Spleen (tissue), 11 donors: ENCODE results near the gene FGFBP1. TPM values are rescaled to one million over a fixed set of nuclear protein-coding genes. Genes with fewer than 3 reads are reported as not detected.

ENCODE experiments used
- DNase-seq: peaks from one replicate; pipeline ENCODE4 v3.0.0-alpha.2; 2020
- H3K27ac ChIP-seq, 8 donors: fragments of 200-600 bp; sonication (generic) in 7 of 8; 1 replicate in 4 of 8; 2 replicates in 4 of 8; pipeline versions ENCODE4 v1.5.0 to v1.8.0; 2016 to 2021; ENCODE audit warnings: inconsistent platforms in 4 of 8, mild to moderate bottlenecking in 4 of 8, moderate library complexity in 1 of 8
- H3K27me3 ChIP-seq, 7 donors: fragments of 200-600 bp; sonication (generic) in 6 of 7; replicated peaks in 1 of 7; 1 replicate in 4 of 7; 2 replicates in 3 of 7; pipeline versions ENCODE4 v1.5.0 to v1.8.0; 2016 to 2021; ENCODE audit warnings: inconsistent platforms in 3 of 7, mild to moderate bottlenecking in 1 of 7
- H3K36me3 ChIP-seq, 6 donors: fragments of 200-600 bp; sonication (generic) in 5 of 6; 1 replicate in 4 of 6; 2 replicates in 2 of 6; pipeline versions ENCODE4 v1.5.0 to v1.8.0; 2016 to 2021; ENCODE audit warnings: inconsistent platforms in 2 of 6
- H3K4me1 ChIP-seq, 6 donors: fragments of 200-600 bp; sonication (generic) in 5 of 6; 1 replicate in 3 of 6; 2 replicates in 3 of 6; pipeline versions ENCODE4 v1.5.0 to v1.8.0; 2016 to 2021; ENCODE audit warnings: inconsistent platforms in 3 of 6
- H3K4me3 ChIP-seq, 8 donors: fragments of 200-600 bp; sonication (generic) in 7 of 8; 1 replicate in 4 of 8; 2 replicates in 4 of 8; pipeline versions ENCODE4 v1.5.0 to v1.8.0; 2016 to 2021; ENCODE audit warnings: inconsistent platforms in 4 of 8, mild to moderate bottlenecking in 4 of 8, moderate library complexity in 2 of 8
- H3K9me3 ChIP-seq, 8 donors: fragments of 200-600 bp; sonication (generic) in 7 of 8; 1 replicate in 4 of 8; 2 replicates in 4 of 8; pipeline versions ENCODE4 v1.5.0 to v1.8.0; 2016 to 2021; ENCODE audit warnings: inconsistent platforms in 4 of 8
- POLR2A ChIP-seq, 3 donors: fragments of 450-650 bp; IDR thresholded peaks; one replicate each; pipeline ENCODE4 v1.5.1; 2017; ENCODE audit warnings: antibody characterized with exemption in 3 of 3, mild to moderate bottlenecking in 1 of 3
- POLR2AphosphoS5 ChIP-seq, 3 donors: sonication (generic); formaldehyde crosslinking; IDR thresholded peaks; one replicate each; pipeline ENCODE4 v1.5.1; 2017; ENCODE audit warnings: antibody characterized with exemption in 3 of 3
- WGBS, 5 donors: extraction: QIAGEN DNeasy Blood & Tissue Kit in 3 of 5; methylation state at CpG; one replicate each; pipeline versions ENCODE4 v1.1.5 to v1.1.7; 2013 to 2018; 5-methylcytosine and 5-hydroxymethylcytosine counted together
- intact Hi-C: fragments of 100-400 bp; cut with DNase I; formaldehyde crosslinking; loops from one replicate; pipeline ENCODE4 v1.15.0; 2023; ENCODE audit warnings: low total_unique reads
- polyA plus RNA-seq, 3 donors: library from polyadenylated mRNA; stranded (reverse); fragments of 200-250 nt; gene quantifications; one replicate each; pipeline ENCODE4 v1.2.1, GENCODE V29; 2013
- total RNA-seq, 7 donors: library from RNA; depleted of rRNA in 3 of 7; stranded (reverse); fragments of >200 nt in 3 of 7; fragmentation: NEBNext Ultra II Directional in 4 of 7; extraction: Animal tissue kit (Norgen Biotek cat#: 25700) in 4 of 7; gene quantifications; one replicate each; pipeline versions ENCODE4 v1.1.0 to v1.2.1, GENCODE V29; 2016 to 2021
- TF ChIP-seq, protein P1 (sequence below), 11 experiments: fragments of 200-600 bp in 7 of 11; fragments of 450-650 bp in 4 of 11; sonication (generic) in 4 of 11; IDR thresholded peaks in 8 of 11; conservative IDR thresholded peaks in 3 of 11; 1 replicate in 7 of 11; 2 replicates in 4 of 11; pipeline versions ENCODE4 v1.4.0 to v1.8.0; 2016 to 2021; ENCODE audit warnings: antibody characterized with exemption in 11 of 11, inconsistent platforms in 4 of 11, mild to moderate bottlenecking in 1 of 11
- donor health status: healthy with polysubstance abuse.
- donor health status: DM: no; HTN: no; CAD: no; lungs with moderate emphysema.
- donor health status: DM: no; HTN: no; CAD: no.
- donor health status: Bipolar disorder and iron deficiency.
- donor health status: healthy.
- donor health status: DM: no; HTN: no; CAD: no.
- donor health status: DM: yes; HTN: yes; CAD: no.

The FGFBP1 gene
- total and polyA plus RNA-seq, 10 donors = 0.08 to 0.10 TPM; not detected in 8

- no peak for TF ChIP-seq POLR2A (IDR thresholded peaks at IDR 0.05)
- TF ChIP-seq POLR2AphosphoS5 (IDR thresholded peaks at IDR 0.05) = no peak
- TF ChIP-seq, protein P1, sequence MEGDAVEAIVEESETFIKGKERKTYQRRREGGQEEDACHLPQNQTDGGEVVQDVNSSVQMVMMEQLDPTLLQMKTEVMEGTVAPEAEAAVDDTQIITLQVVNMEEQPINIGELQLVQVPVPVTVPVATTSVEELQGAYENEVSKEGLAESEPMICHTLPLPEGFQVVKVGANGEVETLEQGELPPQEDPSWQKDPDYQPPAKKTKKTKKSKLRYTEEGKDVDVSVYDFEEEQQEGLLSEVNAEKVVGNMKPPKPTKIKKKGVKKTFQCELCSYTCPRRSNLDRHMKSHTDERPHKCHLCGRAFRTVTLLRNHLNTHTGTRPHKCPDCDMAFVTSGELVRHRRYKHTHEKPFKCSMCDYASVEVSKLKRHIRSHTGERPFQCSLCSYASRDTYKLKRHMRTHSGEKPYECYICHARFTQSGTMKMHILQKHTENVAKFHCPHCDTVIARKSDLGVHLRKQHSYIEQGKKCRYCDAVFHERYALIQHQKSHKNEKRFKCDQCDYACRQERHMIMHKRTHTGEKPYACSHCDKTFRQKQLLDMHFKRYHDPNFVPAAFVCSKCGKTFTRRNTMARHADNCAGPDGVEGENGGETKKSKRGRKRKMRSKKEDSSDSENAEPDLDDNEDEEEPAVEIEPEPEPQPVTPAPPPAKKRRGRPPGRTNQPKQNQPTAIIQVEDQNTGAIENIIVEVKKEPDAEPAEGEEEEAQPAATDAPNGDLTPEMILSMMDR (IDR thresholded peaks at IDR 0.05 in 8 of 11, conservative IDR thresholded peaks at IDR 0.05 in 3 of 11) = no peak
- no peaks in the 10 kb centered on the region for H3K9me3 ChIP-seq
- no peak overlapping the region for H3K4me3 ChIP-seq
- H3K27me3 ChIP-seq = peaks cover 0 to 7% (median 0%) of the 10 kb centered on the region in 7 donors
- H3K4me1 ChIP-seq = no peaks in the 10 kb centered on the region
- 79 to 97% (median 90%) methylated on average over 1 of the region's 1 CpG for WGBS, 5 donors
- intact Hi-C loops = no loop called here
- no peak overlapping the region for H3K27ac ChIP-seq
- H3K36me3 ChIP-seq = no peaks in the 10 kb centered on the region
- DNase-seq = no peak
These were observed 3.7 kb upstream of the FGFBP1 start for GRCh38 chr4:15942283-15942682.

DNA sequence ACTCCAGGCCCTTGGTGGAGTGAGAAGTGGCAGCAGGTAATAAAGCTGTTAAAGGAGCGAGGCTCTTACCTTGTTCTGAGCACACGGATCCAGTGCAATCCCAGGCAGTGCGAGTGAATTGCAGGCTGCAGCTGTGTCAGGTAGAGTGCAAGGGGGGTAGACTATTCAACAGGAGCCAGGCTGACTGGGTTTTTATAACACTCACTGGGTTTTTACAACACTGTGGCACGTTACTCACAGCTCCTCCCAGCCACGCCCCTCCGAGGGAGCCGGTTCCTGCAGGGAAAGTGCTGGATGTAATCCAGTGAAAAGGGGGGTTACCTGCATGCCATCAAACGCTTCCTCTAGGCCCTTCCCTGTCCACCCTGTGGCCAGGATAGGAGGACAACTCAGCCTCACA is 358 bp downstream of the FGFBP1 start:
- Histone ChIP-seq H3K4me1 (no peaks in the 10 kb centered on the region), H3K36me3 (no peaks in the 10 kb centered on the region), H3K9me3 (no peaks in the 10 kb centered on the region), H3K27ac (no peak overlapping the region), H3K4me3 (no peak overlapping the region), H3K27me3 (peaks cover 0 to 13% (median 0%) of the 10 kb centered on the region in 7 donors)
- DNase-seq = no peak
- no peak for TF ChIP-seq POLR2A (IDR thresholded peaks at IDR 0.05)
- TF ChIP-seq POLR2AphosphoS5 (IDR thresholded peaks at IDR 0.05) = no peak
- TF ChIP-seq, protein P1 (IDR thresholded peaks at IDR 0.05 in 8 of 11, conservative IDR thresholded peaks at IDR 0.05 in 3 of 11) = no peak
- WGBS, 5 donors = 49 to 73% (median 53%) methylated on average over 7 to 8 of the region's 8 CpGs
- intact Hi-C loops = no loop called here

DNA sequence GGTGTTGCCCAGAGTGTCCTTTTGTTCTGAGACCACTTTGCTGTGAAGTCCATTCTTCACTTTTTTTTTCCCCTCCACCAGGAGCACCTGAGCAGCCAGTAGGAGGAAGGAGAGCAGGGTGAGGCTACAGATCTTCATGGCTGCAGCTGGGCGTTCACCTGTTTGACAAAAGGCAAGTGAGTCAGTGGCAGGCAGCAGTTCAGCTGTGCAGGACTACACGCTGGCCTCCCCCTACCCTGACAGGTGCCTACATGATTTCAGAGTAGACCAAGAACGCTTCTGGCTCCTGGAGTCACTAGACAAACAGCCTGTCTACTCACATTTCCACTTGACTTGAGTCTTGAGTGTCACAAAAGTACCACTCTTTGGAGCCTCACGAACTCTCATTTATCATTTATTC is 2.0 kb downstream of the FGFBP1 start:
- Histone ChIP-seq H3K4me3 (no peak overlapping the region), H3K9me3 (no peaks in the 10 kb centered on the region), H3K4me1 (no peaks in the 10 kb centered on the region), H3K27me3 (peaks cover 0 to 16% (median 0%) of the 10 kb centered on the region in 7 donors), H3K36me3 (no peaks in the 10 kb centered on the region), H3K27ac (no peak overlapping the region)
- DNase-seq = no peak
- 68 to 87% (median 81%) methylated on average over 4 of the region's 4 CpGs for WGBS, 5 donors
- intact Hi-C loops = no loop called here
- TF ChIP-seq POLR2A (IDR thresholded peaks at IDR 0.05) (no peak), POLR2AphosphoS5 (IDR thresholded peaks at IDR 0.05) (no peak)
- TF ChIP-seq, protein P1 (IDR thresholded peaks at IDR 0.05 in 8 of 11, conservative IDR thresholded peaks at IDR 0.05 in 3 of 11) = no peak

DNA sequence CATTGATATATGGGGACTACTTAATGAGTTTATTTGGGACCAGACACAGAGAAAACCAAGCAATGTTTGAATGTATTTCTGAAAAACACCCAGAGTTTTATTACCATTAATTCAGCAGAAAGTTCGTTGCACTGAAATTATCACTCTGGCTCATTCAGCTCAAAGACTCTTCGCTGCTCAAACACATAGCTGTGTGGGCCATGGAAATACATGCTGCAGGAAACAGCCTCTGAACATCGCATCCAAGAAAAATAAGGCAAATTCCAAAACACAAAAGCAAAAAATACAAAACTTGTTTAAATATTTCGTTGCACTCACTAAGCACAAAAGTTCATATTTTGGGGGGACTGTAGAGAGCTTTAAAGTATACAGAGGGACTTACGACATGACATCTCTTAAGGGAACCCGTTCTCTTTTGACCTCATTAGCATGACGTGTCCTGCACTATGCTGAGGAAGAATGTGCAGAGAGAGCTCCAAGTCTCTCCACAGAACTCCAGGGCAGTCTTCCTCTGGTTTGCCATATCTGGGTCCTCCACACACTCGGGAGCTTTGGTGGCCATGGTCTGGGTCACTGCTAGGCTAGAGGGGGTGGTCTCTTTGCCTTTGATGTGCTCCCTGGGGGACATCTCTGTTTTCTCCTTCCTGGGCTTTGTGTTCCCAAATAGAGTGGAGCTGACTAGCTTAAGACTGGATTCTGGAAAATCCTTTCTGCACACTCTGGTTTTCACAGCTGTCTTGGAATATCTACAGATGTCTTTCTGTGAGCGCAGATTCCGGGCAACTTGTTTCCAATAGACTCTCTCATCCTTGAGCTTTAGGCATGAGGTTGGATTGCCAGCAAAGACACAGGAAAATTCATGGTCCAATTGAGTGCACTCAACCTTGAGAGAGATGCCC is 2.8 kb downstream of the FGFBP1 start:
- Histone ChIP-seq H3K27ac (no peak overlapping the region), H3K4me1 (no peaks in the 10 kb centered on the region), H3K4me3 (no peak overlapping the region), H3K36me3 (no peaks in the 10 kb centered on the region), H3K27me3 (peaks cover 0 to 22% (median 0%) of the 10 kb centered on the region in 7 donors), H3K9me3 (no peaks in the 10 kb centered on the region)
- DNase-seq = no peak
- intact Hi-C loops = no loop called here
- WGBS, 5 donors = 73 to 89% (median 83%) methylated on average over 10 of the region's 10 CpGs
- TF ChIP-seq POLR2A (IDR thresholded peaks at IDR 0.05) (no peak), POLR2AphosphoS5 (IDR thresholded peaks at IDR 0.05) (no peak)
- TF ChIP-seq, protein P1 (IDR thresholded peaks at IDR 0.05 in 8 of 11, conservative IDR thresholded peaks at IDR 0.05 in 3 of 11) = no peak
